Activated CD8-positive, alpha-beta memory T cell treated with anti-CD3 and anti-CD28 coated beads for 24 hours (primary cell): ENCODE results near the gene NELFB.

Experiments
- DNase-seq: peaks from one replicate; pipeline ENCODE4 v3.0.0-alpha.2; 2020

NELFB gene

GRCh38 chr9:137254624-137255447 lies at the start of gene NELFB:
NELFB (plus strand) TSS chr9:137255327.
- peak; percentile 99 for DNase-seq

DNA sequence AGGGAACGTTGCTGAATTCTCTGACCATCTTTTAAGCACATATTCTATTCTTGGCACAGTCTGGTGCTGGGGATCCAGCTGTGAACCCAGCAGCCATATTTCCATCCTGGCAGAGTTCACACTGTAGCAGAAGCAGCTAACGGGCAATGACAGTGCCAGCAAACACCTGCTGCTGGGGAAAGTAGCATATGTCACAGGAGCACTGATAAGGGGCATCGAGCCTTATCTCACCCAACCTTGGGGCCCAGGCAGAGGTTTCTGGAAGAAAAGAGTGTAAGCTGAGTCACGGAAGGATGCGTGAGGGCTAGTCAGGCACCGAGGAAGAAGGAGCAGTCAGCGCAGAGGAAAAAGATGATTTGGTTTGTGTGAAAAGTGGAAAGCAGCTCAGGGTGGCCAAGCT lies 48.5 kb upstream of the NELFB start:
- DNase-seq: no peak

DNA sequence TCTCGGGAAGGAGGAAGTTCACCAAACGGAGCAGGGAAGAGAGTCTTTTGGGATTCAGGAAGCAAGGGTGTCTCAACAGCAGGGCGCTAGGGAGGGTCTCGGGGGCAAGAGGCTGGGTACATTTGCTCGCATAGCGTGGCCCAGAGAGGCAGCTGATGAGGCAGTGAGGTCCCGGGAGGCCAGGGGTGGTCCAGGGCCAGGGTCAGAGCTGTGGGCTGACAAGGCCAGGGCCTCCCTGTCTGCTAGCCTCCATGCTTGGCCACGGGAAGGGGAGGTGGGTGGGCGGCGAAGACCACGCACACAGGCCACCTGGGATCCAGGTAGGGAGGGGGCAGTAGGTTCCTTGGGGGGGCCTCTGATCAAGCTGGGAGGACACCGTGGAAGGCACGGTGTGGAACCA lies 43.6 kb upstream of the NELFB start:
- DNase-seq: no peak

- no peak for DNase-seq
Measured at GRCh38 chr9:137212520-137212919, 42.6 kb upstream of the NELFB start.

- DNase-seq: no peak
Measured at GRCh38 chr9:137213160-137214060, 41.7 kb upstream of the NELFB start.

DNA sequence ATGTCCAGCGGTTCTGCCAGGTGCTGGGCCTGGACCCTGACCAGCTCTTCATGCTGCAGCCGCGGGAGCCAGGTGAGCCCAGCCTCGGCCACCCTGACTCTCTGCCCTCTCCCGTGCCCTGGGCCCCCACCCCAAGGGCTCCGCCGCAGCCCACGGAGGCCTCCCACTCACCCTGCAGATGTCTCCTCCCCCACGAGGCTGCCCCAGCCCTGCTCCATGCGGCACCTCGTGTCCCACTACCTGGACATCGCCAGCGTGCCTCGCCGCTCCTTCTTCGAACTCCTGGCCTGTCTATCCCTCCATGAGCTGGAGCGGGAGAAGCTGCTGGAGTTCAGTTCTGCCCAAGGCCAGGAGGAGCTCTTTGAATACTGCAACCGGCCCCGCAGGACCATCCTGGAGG lies 40.5 kb upstream of the NELFB start:
- DNase-seq: no peak

GRCh38 chr9:137215196-137215986 lies 39.7 kb upstream of the NELFB start:
- no peak for DNase-seq

- DNase-seq: no peak
Measured at GRCh38 chr9:137216188-137216965, 38.8 kb upstream of the NELFB start.

GRCh38 chr9:137217276-137218211 lies 37.6 kb upstream of the NELFB start:
- DNase-seq: no peak

GRCh38 chr9:137218212-137218753 lies 36.8 kb upstream of the NELFB start:
- DNase-seq: no peak

GRCh38 chr9:137218754-137219271 lies 36.3 kb upstream of the NELFB start:
- no peak for DNase-seq

DNA sequence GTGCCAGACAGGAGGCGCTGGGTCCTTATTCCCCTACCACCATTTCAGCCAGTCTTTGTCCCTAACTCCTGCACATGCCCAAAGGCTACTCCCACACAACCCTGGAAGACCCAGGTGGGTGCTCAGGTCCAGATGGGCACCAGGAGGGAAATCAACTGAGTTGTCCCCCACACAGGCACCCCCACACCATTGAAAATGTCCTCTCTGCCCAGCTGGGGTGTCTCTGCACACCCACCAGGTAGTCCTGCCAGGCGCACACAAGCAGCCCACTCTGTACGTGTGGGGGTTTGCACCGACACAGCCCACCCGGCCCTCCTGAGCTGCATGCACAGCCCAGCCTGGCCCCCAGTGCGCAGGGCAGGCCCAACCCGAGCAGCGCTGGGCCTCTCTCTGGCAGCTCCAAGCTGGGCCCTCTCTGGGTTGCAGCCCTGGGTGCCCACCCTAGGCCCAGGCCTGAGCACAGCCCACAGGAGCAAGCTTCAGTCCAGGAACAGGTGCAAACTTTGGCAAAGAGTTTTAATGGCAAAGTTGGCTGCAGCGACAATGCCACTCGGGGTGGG lies 35.3 kb upstream of the NELFB start:
- DNase-seq: no peak

- no peak for DNase-seq
Measured at GRCh38 chr9:137220317-137221094, 34.6 kb upstream of the NELFB start.

- DNase-seq: no peak
Measured at GRCh38 chr9:137221095-137221505, 34.0 kb upstream of the NELFB start.

GRCh38 chr9:137221506-137222111 lies 33.5 kb upstream of the NELFB start:
- DNase-seq: no peak

- peak; percentile 76 for DNase-seq
Measured at GRCh38 chr9:137222190-137223077, 32.7 kb upstream of the NELFB start, which contains the start of gene RNF208. RNF208 (minus strand) TSS chr9:137222240; CDS start chr9:137221212, 1,028 bp downstream.
